Sigmoid colon (tissue), 7 donors: ENCODE data around the gene NDUFV2. TPM values are rescaled to one million over a fixed set of nuclear protein-coding genes. Genes with fewer than 3 reads are reported as not detected.

Source experiments
- DNase-seq: peaks from one replicate; pipeline ENCODE4 v3.0.0-alpha.2; 2019
- H3K27ac ChIP-seq, 4 donors: fragments of 200-600 bp; sonication (generic); one replicate each; pipeline ENCODE4 v1.5.1; 2016 to 2019; ENCODE audit warnings: mild to moderate bottlenecking in 1 of 4
- H3K27me3 ChIP-seq, 3 donors: fragments of 200-600 bp; sonication (generic); one replicate each; pipeline ENCODE4 v1.5.1; 2019; ENCODE audit warnings: mild to moderate bottlenecking in 1 of 3
- H3K36me3 ChIP-seq, 4 donors: fragments of 200-600 bp; sonication (generic); one replicate each; pipeline ENCODE4 v1.5.1; 2016 to 2019
- H3K4me1 ChIP-seq, 4 donors: fragments of 200-600 bp; sonication (generic); one replicate each; pipeline ENCODE4 v1.5.1; 2017 to 2019
- H3K4me3 ChIP-seq, 4 donors: fragments of 200-600 bp; sonication (generic); one replicate each; pipeline ENCODE4 v1.5.1; 2017 to 2019; ENCODE audit warnings: mild to moderate bottlenecking in 2 of 4, moderate library complexity in 1 of 4
- H3K9me3 ChIP-seq, 4 donors: fragments of 200-600 bp in 3 of 4; sonication (generic) in 3 of 4; one replicate each; pipeline versions ENCODE4 v1.5.1 to v1.6.1; 2013 to 2019
- CTCF ChIP-seq, 4 experiments: fragments of 450-650 bp in 3 of 4; fragments of 200-600 bp in 1 of 4; IDR thresholded peaks; one replicate each; pipeline ENCODE4 v1.5.1; 2016 to 2019; ENCODE audit warnings: antibody characterized with exemption in 4 of 4, mild to moderate bottlenecking in 3 of 4, moderate library complexity in 2 of 4
- EP300 ChIP-seq, 4 donors: sonication (generic); formaldehyde crosslinking; IDR thresholded peaks; one replicate each; pipeline ENCODE4 v1.6.1; 2017; ENCODE audit warnings: antibody characterized with exemption in 4 of 4
- POLR2A ChIP-seq, 2 donors: fragments of 450-650 bp; IDR thresholded peaks; one replicate each; pipeline ENCODE4 v1.6.1; 2016; ENCODE audit warnings: antibody characterized with exemption in 2 of 2, mild to moderate bottlenecking in 2 of 2, moderate library complexity in 2 of 2
- POLR2AphosphoS5 ChIP-seq, 4 donors: sonication (generic); formaldehyde crosslinking; IDR thresholded peaks; one replicate each; pipeline ENCODE4 v1.6.1; 2017; ENCODE audit warnings: antibody characterized with exemption in 4 of 4
- WGBS, 2 donors: extraction: QIAGEN DNeasy Blood & Tissue Kit; methylation state at CpG; one replicate each; pipeline ENCODE4 v1.1.7; 2013; 5-methylcytosine and 5-hydroxymethylcytosine counted together
- intact Hi-C: fragments of 100-400 bp; cut with DNase I; formaldehyde crosslinking; loops from one replicate; pipeline ENCODE4 v1.15.1; 2023
- polyA plus RNA-seq, 3 donors: library from polyadenylated mRNA; stranded (reverse); fragments of 200-250 nt; gene quantifications; one replicate each; pipeline ENCODE4 v1.2.3, GENCODE V29; 2013
- total RNA-seq, 4 donors: library from RNA; depleted of rRNA; stranded (reverse); fragments of >200 nt; gene quantifications; one replicate each; pipeline ENCODE4 v1.1.0, GENCODE V29; 2016
- donor health status: healthy with polysubstance abuse.
- donor health status: Bipolar disorder and iron deficiency.
- donor health status: healthy.

The NDUFV2 gene
- total and polyA plus RNA-seq, 7 donors, result 81.3 to 339 (median 131) TPM

DNA sequence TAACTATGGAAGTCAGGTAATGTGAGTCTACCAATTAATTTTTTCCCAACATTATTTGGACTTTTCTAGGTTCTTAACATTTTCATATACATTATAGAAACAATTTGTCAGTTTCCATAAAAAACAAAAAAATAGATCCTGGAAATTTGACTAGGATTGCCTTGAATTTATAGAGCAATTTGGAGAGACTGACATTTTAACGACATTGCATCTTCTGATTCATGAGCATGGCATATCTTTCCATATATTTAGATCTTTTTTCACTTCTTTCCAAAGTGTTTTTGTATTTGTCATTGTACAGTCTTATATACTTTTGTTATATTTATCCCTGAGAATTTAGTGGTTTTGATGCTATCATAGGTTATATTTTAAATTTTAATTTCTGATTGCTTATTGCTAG lies 76.1 kb downstream of the NDUFV2 start:
- Histone ChIP-seq H3K27ac (no peak overlapping the region), H3K4me3 (no peak overlapping the region), H3K4me1 (peaks cover 0 to 50% (median 38%) of the 10 kb centered on the region in 4 donors), H3K36me3 (peaks cover 0 to 14% (median 0%) of the 10 kb centered on the region in 4 donors), H3K27me3 (no peaks in the 10 kb centered on the region), H3K9me3 (no peaks in the 10 kb centered on the region)
- no peak for DNase-seq
- 84 to 92% methylated on average over 1 of the region's 1 CpG for WGBS, 2 donors
- intact Hi-C loops, result no loop called here
- TF ChIP-seq CTCF (IDR thresholded peaks at IDR 0.05), result no peak
- no peak for TF ChIP-seq POLR2A (IDR thresholded peaks at IDR 0.05)
- TF ChIP-seq EP300 (IDR thresholded peaks at IDR 0.05), result no peak
- TF ChIP-seq POLR2AphosphoS5 (IDR thresholded peaks at IDR 0.05), result no peak

GRCh38 chr18:9181275-9181674 lies 78.8 kb downstream of the NDUFV2 start:
- Histone ChIP-seq H3K4me1 (peaks cover 0 to 47% (median 29%) of the 10 kb centered on the region in 4 donors), H3K27me3 (no peaks in the 10 kb centered on the region), H3K27ac (no peak overlapping the region), H3K4me3 (no peak overlapping the region), H3K36me3 (peaks cover 0 to 15% (median 2%) of the 10 kb centered on the region in 4 donors), H3K9me3 (no peaks in the 10 kb centered on the region)
- intact Hi-C loops, result no loop called here
- TF ChIP-seq POLR2AphosphoS5 (IDR thresholded peaks at IDR 0.05) (no peak), CTCF (IDR thresholded peaks at IDR 0.05) (no peak), POLR2A (IDR thresholded peaks at IDR 0.05) (no peak), EP300 (IDR thresholded peaks at IDR 0.05) (no peak)
- WGBS, 2 donors, result 88 to 89% methylated on average over 3 of the region's 3 CpGs
- no peak for DNase-seq

DNA sequence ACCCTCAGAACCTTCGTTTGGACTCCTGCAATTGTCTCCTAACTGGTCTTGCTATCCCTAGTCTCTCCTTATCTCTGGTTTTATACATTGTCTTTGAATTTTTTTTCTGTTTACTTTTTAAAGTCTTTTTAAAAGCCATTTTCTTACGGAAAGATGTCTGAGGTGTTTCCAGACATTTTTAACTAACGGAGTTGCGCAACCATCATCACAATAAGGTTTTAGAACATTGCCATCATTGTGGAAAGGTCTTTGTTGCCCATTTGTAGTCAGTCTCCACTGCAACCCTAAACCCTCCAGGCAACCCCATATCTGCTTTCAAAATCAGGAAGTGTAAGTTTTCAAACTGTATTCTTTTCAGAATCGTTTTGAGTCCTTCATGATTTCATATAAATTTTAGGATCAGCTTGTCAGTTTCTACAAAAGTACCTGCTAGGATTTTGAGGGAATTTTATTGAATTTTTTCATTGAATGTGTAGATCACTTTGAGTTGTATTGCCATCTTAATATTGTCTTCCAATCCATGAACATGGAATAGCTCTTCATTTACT lies 80.4 kb downstream of the NDUFV2 start:
- intact Hi-C loops, result no loop called here
- H3K27me3 ChIP-seq, result no peaks in the 10 kb centered on the region
- H3K36me3 ChIP-seq, result peaks cover 0 to 15% (median 2%) of the 10 kb centered on the region in 4 donors
- H3K9me3 ChIP-seq, result no peaks in the 10 kb centered on the region
- 72 to 73% methylated on average over 5 of the region's 5 CpGs for WGBS, 2 donors
- no peak overlapping the region for H3K27ac ChIP-seq
- no peak overlapping the region for H3K4me3 ChIP-seq
- H3K4me1 ChIP-seq, result peaks cover 0 to 30% (median 15%) of the 10 kb centered on the region in 4 donors
- TF ChIP-seq EP300 (IDR thresholded peaks at IDR 0.05) (no peak), CTCF (IDR thresholded peaks at IDR 0.05) (no peak), POLR2A (IDR thresholded peaks at IDR 0.05) (no peak), POLR2AphosphoS5 (IDR thresholded peaks at IDR 0.05) (no peak)
- no peak for DNase-seq

Other genes starting within 250 kb of the NDUFV2 start
- gene ANKRD12, start 34.1 kb downstream of the NDUFV2 start, total RNA-seq, result 100 to 1,000 TPM in 2 of 4 donors, 10 to 100 TPM in 2; 88.5 to 132 (median 102) TPM
- gene ANKRD12, start 34.1 kb downstream of the NDUFV2 start, polyA plus RNA-seq, result 10 to 100 TPM in 1 of 3 donors, 1 to 10 TPM in 2; 5.1 to 11.4 (median 7.2) TPM
- 10 to 100 TPM; 69.2 to 88.3 (median 79.1) TPM for gene TWSG1, start 232.1 kb downstream of the NDUFV2 start, total RNA-seq
- gene TWSG1, start 232.1 kb downstream of the NDUFV2 start, polyA plus RNA-seq, result 1 to 10 TPM; 3.6 to 9.1 (median 4.6) TPM